Activated T-cell treated with anti-CD3 and anti-CD28 coated beads for 4 hours (primary cell): ENCODE data around the gene LUZP1.
A peak's percentile ranks its signal among the peaks of the same experiment; 100 is the strongest.
"Not testable (repeated sequence)": the region's sequence is repeated elsewhere in the genome, so short reads cannot be mapped to it uniquely, and the experiment has no call there.

Experiments
- DNase-seq: peaks from one replicate; pipeline ENCODE4 v3.0.0-alpha.2; 2020

Gene LUZP1

DNA sequence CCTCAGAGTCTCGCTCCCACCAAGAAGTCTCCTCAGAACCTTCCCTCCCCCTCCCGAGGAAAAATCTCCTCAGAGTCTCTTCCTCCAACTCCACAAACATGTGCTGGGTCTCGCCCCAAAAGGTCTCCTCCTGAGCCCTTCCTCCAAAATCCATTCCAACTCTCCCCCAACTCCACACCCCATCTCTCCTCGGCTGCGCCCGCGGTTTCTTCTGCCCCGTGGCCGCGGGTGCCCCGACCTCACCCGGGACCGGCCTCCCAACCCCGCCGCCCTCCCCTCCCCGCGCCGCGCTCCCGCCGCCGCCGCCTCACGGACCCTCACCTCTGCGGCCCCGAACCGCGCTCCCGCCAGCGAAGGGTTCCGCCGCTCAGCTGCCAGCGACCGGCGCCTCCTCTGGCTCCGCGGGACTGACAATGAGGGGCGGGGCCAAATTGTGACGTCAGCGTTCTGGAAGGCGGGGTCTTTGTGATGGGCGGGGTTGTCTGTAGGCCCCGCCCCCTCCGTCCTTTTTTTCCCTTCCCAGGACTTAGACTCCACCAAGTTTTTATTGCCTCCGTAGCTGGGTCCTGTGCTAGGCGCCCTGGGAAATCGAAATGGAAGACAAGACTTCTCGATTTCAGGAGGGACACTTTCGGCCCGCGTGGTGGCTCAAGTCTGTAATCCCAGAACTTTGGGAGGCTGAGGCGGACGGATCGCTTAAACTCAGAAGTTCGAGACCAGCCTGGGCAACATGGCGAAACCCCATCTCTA is at the start of gene LUZP1:
Gene LUZP1 (minus strand): TSS at position 412 of the 750 bp plus-strand sequence.
- peak; percentile 92 for DNase-seq

DNA sequence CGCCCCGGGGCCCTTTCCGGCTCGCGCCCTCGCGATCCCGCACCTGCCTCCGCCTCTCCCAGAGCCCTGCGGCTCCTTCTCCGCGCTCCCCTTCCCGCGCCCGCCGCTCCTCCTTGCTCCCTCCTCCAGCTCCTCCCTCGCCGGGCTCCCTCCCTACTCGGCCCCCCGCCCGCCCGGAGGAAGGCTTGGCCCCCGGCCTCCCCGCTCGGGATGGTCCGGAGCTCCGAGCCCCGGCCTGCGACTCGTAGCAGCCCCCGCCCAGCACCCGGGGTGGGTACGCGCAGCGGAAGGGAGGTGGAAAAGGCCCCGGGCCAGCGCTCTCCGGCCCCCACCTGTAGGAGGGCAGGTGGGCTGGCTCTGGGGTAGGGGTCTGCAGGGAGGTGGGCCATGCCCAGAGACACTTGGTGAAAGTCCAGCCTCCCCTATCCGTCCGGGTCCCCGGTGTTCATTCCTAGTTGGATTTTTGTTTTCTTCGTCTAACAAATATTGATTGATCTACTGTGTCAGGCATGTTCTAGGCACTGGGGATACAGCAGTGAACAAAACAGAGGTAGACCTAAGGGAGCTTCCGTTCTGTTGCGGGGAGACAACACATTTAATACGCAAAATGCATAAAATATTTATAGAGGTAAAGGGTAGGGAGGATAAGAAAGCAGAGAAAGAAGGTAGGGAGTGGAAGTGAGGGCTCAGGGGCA is 48.9 kb upstream of the LUZP1 start, which contains the start of gene HTR1D:
Gene HTR1D (minus strand): TSS at position 82 of the 695 bp plus-strand sequence. CDS start 23,283 bp downstream, outside the sequence.
- DNase-seq: no peak

GRCh38 chr1:23216771-23217420 is 48.2 kb upstream of the LUZP1 start:
- no peak for DNase-seq

GRCh38 chr1:23215751-23216449 is 47.2 kb upstream of the LUZP1 start:
- no peak for DNase-seq

- DNase-seq: no peak
Observed at GRCh38 chr1:23215291-23215690, 46.6 kb upstream of the LUZP1 start.

DNA sequence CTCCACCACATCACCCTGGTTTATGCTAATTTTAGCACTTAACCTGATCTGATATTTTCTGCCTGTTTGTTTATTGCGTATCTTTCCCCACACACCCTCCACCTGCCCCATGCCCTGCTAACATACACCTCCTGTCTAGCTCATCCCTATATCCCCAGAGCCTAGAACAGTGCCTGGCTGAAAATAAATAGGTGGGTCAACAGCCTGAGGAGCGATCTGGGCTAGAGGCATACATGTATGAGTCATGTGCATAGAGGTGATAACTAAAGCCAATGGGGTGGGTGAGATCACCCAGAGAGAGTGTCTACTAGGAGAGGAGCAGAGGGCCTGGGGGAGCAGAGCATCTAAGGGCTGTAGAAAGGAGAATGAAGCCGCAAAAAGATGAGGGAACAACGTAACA is 46.0 kb upstream of the LUZP1 start:
- no peak for DNase-seq

GRCh38 chr1:23211955-23212354 is 43.3 kb upstream of the LUZP1 start:
- no peak for DNase-seq

- no peak for DNase-seq
Observed at GRCh38 chr1:23210963-23211362, 42.3 kb upstream of the LUZP1 start.

- no peak for DNase-seq
Observed at GRCh38 chr1:23210351-23210785, 41.7 kb upstream of the LUZP1 start.

DNA sequence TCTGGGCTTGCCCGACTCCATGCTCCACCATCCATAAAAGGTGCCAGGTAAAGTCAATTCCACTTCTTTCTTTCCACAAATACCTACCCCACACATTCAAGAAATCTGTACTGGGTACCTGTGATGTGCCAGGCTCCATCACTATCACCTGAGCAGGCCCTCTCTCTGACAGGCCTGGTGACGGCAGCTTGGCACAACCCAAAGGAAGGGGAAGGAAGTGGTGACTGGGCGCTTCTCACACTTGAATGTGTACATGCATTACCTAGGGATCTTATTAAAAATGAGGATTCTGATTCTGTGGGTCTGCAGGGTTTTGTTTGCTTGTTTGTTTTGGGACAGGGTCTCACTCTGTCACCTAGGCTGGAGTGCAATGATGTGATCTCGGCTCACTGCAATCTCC is 41.1 kb upstream of the LUZP1 start:
- no peak for DNase-seq

GRCh38 chr1:23208527-23208926 is 39.9 kb upstream of the LUZP1 start:
- DNase-seq: no peak

DNA sequence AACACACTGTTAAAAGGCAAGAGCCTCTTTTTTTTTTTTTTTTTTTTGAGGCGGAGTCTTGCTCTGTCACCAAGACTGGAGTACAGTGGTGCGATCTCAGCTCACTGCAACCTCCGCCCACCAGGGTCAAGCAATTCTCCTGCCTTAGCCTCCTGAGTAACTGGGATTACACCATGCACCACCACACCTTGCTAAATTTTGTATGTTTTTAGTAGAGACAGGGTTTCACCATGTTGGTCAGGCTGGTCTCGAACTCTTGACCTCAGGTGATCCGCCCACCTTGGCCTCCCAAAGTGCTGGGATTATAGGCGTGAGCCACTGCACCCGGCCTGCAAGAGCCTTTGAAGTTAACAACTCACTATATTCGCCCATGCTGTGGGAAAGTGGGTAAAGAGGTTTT is 39.1 kb upstream of the LUZP1 start:
- DNase-seq: not testable (repeated sequence)

DNA sequence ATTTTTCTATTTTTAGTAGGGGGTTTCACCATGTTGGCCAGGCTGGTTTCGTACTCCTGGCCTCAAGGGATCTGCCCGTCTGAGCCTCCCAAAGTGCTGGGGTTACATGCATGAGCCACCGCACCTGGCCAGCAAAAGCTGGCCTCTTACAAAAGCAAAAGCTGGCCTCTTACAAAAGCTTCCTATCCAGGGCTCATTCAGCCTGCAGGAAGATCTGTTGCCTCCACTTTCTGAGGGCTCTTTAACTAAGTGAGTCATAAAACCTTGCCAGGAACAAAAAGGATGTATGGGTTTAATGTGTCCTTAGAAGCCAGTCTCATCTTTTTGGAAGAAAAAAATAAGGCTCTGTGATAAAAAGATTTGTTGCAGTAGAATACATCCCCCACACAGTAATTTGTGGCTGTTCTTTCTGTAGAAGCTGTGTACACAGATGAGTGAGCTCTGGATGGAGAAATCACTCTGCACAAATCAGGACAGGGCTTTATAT is 33.6 kb upstream of the LUZP1 start:
- no peak for DNase-seq

- no peak for DNase-seq
Observed at GRCh38 chr1:23200883-23201282, 32.2 kb upstream of the LUZP1 start.

- no peak for DNase-seq
Observed at GRCh38 chr1:23198373-23198772, 29.7 kb upstream of the LUZP1 start.

DNA sequence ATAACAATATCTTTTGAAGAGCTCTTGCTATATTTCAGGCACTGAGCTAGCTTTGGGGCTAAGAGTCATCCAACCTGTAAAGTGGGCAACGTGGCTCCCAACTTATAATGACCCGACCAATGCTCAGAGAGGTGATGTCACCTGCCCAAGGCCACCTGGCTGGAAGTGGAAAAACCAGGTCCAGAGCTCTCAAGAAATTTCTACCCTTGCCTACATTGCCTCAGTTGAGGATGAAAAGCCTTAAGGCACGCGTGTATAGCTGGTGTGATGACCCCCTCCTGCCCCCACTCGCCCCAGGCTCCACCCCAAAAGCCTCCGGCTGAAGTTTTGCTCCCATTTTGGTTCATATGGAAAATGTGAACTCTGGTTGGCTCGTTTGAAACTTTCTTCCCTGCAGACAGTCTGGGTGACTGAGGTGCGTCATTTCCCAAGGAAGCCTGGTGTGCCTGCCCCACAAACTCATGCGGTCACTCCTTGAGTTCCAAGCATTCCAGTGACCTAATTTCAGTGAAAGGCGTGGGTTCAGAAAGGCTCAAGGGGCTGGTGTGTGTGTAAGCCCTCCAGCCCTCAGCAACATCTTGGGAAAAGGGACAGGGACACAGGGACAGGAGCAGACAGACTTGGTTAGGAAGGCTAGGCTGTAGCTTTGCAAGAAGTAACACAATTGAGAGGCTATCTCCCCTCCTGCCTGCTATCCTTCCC is 28.1 kb upstream of the LUZP1 start:
- no peak for DNase-seq

DNA sequence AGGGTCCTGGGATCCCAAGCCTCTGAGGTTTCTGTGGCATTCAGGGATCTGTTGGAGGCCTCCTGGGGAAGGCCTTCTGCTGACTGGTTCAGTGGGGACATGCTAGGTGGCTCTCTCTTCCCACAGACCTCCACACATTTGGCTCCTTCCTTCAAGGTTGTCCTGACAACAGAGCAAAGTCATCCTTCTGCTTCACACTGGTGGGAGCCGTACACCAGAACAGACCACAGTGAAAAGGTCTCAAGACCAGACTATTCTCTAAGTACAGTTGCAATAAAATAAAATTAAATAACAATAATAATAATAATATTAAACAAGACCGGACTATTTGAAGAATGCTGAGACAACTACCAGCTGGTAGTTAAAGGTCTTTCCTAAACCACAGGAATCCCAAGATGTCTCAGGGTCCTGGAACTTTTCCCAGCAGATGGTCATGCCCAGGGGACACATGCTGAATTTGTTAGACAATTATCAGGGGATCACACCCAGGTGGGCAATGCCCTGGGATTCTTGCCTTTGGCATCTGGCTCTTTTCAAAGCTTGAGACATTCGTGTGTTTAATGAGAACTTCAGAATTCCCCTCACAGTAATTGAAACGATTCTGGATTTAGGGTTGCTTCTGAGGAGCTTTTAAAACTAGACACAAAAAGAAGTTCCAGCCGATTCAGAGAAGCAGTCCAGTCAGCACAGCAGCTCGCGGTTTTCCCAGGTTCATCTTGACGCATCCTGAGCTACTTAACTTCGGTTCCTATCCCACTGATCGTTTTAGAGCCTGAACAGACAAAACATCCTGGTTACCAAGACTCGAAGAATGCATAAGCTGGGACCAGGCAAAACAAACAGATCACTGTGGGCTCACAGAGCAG is 25.7 kb upstream of the LUZP1 start:
- no peak for DNase-seq

GRCh38 chr1:23193391-23194118 is 24.9 kb upstream of the LUZP1 start:
- DNase-seq: no peak

DNA sequence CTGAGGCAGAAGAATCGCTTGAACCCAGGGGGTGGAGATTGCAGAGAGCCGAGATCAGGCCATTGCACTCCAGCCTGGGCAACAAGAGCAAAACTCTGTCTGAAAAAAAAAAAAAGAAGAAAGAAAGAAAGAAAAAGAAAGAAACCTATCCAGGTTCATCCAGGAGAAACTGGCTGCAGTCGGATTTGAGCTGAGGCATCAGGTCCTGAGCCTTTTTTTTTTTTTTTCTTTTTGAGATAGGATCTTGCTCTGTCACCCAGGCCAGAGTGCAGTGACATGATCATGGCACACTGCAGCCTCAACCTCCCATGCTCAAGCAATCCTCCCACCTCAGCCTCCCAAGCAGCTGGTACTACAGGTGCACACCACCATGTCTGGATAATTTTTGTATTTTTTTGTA is 22.5 kb upstream of the LUZP1 start:
- DNase-seq: no peak

- DNase-seq: not testable (repeated sequence)
Observed at GRCh38 chr1:23188936-23189452, 20.3 kb upstream of the LUZP1 start.
